ENCODE data around the gene PLG. TPM values are rescaled to one million over a fixed set of nuclear protein-coding genes. Genes with fewer than 3 reads are reported as not detected.
"Not testable (repeated sequence)": the region's sequence is repeated elsewhere in the genome, so short reads cannot be mapped to it uniquely, and the experiment has no call there.

PLG gene
- total RNA-seq, 1 donor = not detected

GRCh38 chr6:160780656-160781055 lies 78.6 kb downstream of the PLG start:
- not testable (repeated sequence) for H3K9me3 ChIP-seq (ENCODE audit: low read depth, low read length); H3K27me3 ChIP-seq (ENCODE audit: insufficient read depth, low read length); H3K4me3 ChIP-seq (ENCODE audit: low read length); H3K4me1 ChIP-seq (ENCODE audit: insufficient read depth, low read length)

DNA sequence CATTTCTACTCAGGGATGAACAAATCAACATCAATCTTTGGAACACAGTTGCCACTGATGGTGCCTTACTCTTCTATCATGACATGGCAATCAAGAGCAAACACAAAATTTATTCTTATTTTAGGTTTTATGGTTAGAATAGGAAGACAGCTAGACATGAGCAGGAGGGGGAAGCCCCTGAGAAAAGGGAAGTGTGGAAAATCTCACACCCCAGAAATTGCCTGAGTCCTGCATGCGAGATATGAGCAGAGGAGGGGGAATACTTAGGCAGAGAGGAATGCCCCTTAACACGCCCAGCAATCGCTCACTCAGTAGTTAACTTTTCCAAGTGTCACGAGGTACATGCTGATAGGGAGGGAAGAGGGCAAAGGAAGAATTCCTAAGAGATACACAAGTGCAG lies 79.3 kb downstream of the PLG start:
- Histone ChIP-seq H3K4me3 (ENCODE audit: low read length) (no peak overlapping the region), H3K9me3 (ENCODE audit: low read depth, low read length) (no peaks in the 10 kb centered on the region), H3K27me3 (ENCODE audit: insufficient read depth, low read length) (no peaks in the 10 kb centered on the region), H3K4me1 (ENCODE audit: insufficient read depth, low read length) (no peaks in the 10 kb centered on the region)

DNA sequence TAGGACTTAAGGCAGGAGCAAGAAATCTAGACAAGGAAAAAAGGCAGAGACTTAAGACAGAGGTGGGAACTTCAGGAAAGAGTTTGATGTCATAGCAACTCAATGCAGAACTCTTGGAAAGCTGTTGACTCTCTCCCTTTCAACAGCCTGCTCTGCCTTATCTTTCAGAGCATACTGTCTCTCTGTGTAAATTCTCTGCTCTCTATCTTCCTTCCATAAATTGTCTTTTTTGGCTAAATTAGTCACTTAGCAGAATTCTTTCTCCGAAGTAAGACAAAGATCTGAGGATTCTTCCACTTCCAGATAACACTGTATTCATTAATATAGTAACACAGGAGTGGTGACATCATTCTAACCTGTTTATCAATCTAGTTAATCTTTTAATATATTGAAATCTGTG lies 80.2 kb downstream of the PLG start:
- Histone ChIP-seq H3K4me3 (ENCODE audit: low read length) (no peak overlapping the region), H3K4me1 (ENCODE audit: insufficient read depth, low read length) (no peaks in the 10 kb centered on the region), H3K27me3 (ENCODE audit: insufficient read depth, low read length) (no peaks in the 10 kb centered on the region), H3K9me3 (ENCODE audit: low read depth, low read length) (no peaks in the 10 kb centered on the region)

DNA sequence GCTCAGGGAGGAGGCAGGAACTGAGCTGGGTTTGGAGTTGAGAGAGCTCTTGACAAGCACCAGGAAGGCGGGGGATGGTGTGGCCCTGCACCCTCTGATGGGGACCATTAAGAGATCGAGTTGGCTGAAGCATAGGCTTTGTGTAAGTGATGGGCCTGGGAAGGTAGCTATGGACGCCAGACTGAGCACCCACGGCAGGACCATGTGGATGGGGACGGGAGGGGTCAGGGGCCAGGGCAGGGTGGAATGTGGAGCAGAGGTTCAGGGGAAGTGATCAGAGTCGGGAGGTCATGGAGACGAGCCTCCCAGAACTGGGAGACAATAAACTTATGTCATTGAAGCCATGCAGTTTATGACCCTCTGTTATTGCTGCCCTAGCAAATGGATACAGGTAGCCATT lies 81.7 kb downstream of the PLG start:
- Histone ChIP-seq H3K4me1 (ENCODE audit: insufficient read depth, low read length) (no peaks in the 10 kb centered on the region), H3K4me3 (ENCODE audit: low read length) (no peak overlapping the region), H3K27me3 (ENCODE audit: insufficient read depth, low read length) (no peaks in the 10 kb centered on the region), H3K9me3 (ENCODE audit: low read depth, low read length) (no peaks in the 10 kb centered on the region)

- H3K9me3 ChIP-seq (ENCODE audit: low read depth, low read length); H3K4me3 ChIP-seq (ENCODE audit: low read length); H3K27me3 ChIP-seq (ENCODE audit: insufficient read depth, low read length); H3K4me1 ChIP-seq (ENCODE audit: insufficient read depth, low read length): not testable (repeated sequence)
Observed at GRCh38 chr6:160788126-160788525, 86.1 kb downstream of the PLG start.

DNA sequence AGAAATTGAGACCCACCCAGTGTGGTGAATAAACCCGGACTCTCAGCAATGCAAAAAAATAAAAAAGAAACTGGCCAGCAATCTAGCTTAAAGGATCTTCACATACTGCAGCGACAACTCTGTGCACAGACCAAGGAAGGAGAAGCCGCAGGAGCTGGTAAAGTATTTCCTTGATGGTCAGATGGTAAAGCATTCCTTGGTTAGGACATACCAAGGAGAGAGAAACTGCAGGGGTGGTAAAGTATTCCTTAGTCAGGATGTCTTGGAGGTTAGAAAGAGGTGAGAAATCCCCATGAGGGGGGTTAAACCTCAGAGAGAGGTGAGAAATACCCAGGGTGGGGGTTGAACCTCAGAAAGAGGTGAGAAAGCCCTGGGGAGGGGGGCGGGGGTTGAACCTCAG lies 86.8 kb downstream of the PLG start:
- Histone ChIP-seq H3K4me1 (ENCODE audit: insufficient read depth, low read length) (no peaks in the 10 kb centered on the region), H3K27me3 (ENCODE audit: insufficient read depth, low read length) (no peaks in the 10 kb centered on the region), H3K9me3 (ENCODE audit: low read depth, low read length) (no peaks in the 10 kb centered on the region), H3K4me3 (ENCODE audit: low read length) (no peak overlapping the region)

GRCh38 chr6:160789263-160790027 lies 87.4 kb downstream of the PLG start:
- Histone ChIP-seq H3K27me3 (ENCODE audit: insufficient read depth, low read length) (no peaks in the 10 kb centered on the region), H3K9me3 (ENCODE audit: low read depth, low read length) (no peaks in the 10 kb centered on the region), H3K4me1 (ENCODE audit: insufficient read depth, low read length) (no peaks in the 10 kb centered on the region), H3K4me3 (ENCODE audit: low read length) (no peak overlapping the region)

DNA sequence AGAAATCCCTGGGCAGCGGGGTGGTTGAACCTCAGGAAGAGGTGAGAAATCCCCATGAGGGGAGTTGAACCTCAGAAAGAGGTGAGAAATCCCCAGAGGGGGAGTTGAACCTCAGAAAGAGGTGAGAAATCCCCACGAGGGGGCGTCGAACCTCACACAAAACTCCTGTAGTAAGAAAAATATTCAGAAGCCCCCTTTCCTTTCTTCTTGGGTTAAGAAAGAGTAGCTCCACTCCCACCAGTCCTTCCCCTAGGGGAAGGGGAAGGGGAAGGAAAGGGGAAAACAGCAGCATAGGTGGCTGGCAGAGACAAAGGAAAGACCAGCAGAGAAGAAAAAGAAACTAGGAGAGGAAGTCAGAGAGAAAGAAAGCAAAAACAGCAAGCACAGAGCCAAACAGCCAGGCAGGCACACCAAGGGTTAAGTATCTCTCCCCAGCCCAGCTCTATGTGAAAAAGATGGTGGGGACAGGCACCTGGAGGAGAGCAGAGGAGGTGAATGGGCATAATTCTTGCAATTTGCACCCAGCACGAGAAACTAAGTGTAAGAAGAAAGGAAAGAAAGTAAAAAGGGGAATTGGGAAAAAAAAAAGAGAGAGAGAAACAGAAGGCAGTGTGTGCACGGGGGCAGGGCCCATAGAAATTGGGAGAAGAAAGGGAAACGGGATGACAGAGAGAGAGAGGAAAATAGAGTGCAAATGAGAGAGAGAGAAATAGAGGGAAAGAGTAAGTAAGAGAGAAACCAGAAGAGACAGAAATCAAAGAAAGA lies 88.2 kb downstream of the PLG start:
- Histone ChIP-seq H3K9me3 (ENCODE audit: low read depth, low read length) (no peaks in the 10 kb centered on the region), H3K27me3 (ENCODE audit: insufficient read depth, low read length) (no peaks in the 10 kb centered on the region), H3K4me1 (ENCODE audit: insufficient read depth, low read length) (no peaks in the 10 kb centered on the region), H3K4me3 (ENCODE audit: low read length) (no peak overlapping the region)

- H3K27me3 ChIP-seq (ENCODE audit: insufficient read depth, low read length) = no peaks in the 10 kb centered on the region
- H3K4me1 ChIP-seq (ENCODE audit: insufficient read depth, low read length) = no peaks in the 10 kb centered on the region
- H3K9me3 ChIP-seq (ENCODE audit: low read depth, low read length) = no peaks in the 10 kb centered on the region
- no peak overlapping the region for H3K4me3 ChIP-seq (ENCODE audit: low read length)
Observed at GRCh38 chr6:160791459-160791858, 89.4 kb downstream of the PLG start.

GRCh38 chr6:160791981-160792418 lies 90.0 kb downstream of the PLG start:
- Histone ChIP-seq H3K4me1 (ENCODE audit: insufficient read depth, low read length) (no peaks in the 10 kb centered on the region), H3K9me3 (ENCODE audit: low read depth, low read length) (no peaks in the 10 kb centered on the region), H3K4me3 (ENCODE audit: low read length) (no peak overlapping the region), H3K27me3 (ENCODE audit: insufficient read depth, low read length) (no peaks in the 10 kb centered on the region)

- H3K9me3 ChIP-seq (ENCODE audit: low read depth, low read length) = no peaks in the 10 kb centered on the region
- no peaks in the 10 kb centered on the region for H3K27me3 ChIP-seq (ENCODE audit: insufficient read depth, low read length)
- no peaks in the 10 kb centered on the region for H3K4me1 ChIP-seq (ENCODE audit: insufficient read depth, low read length)
- H3K4me3 ChIP-seq (ENCODE audit: low read length) = no peak overlapping the region
Observed at GRCh38 chr6:160792708-160793107, 90.7 kb downstream of the PLG start.

- Histone ChIP-seq H3K4me1 (ENCODE audit: insufficient read depth, low read length) (no peaks in the 10 kb centered on the region), H3K9me3 (ENCODE audit: low read depth, low read length) (peaks cover 3% of the 10 kb centered on the region), H3K4me3 (ENCODE audit: low read length) (no peak overlapping the region), H3K27me3 (ENCODE audit: insufficient read depth, low read length) (no peaks in the 10 kb centered on the region)
Observed at GRCh38 chr6:160793652-160794051, 91.6 kb downstream of the PLG start.

DNA sequence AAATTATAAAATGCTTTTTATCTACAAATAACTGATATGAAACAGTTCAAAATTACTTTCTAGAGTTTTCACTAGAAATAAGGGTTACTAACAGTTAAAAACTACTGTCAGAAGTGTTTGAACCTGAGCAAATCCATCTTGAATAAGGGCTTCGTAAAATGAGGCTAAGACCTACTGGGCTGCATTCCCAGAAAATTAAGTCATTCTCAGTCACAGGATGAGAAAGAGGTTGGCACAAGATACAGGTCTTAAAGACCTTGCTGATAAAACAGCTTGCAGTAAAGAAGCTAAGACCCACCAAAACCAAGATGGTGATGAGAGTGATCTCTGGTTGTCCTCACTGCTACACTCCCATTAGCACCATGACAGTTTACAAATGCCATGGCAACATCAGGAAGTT lies 93.7 kb downstream of the PLG start:
- Histone ChIP-seq H3K4me1 (ENCODE audit: insufficient read depth, low read length) (no peaks in the 10 kb centered on the region), H3K9me3 (ENCODE audit: low read depth, low read length) (peaks cover 12% of the 10 kb centered on the region), H3K27me3 (ENCODE audit: insufficient read depth, low read length) (no peaks in the 10 kb centered on the region), H3K4me3 (ENCODE audit: low read length) (no peak overlapping the region)

DNA sequence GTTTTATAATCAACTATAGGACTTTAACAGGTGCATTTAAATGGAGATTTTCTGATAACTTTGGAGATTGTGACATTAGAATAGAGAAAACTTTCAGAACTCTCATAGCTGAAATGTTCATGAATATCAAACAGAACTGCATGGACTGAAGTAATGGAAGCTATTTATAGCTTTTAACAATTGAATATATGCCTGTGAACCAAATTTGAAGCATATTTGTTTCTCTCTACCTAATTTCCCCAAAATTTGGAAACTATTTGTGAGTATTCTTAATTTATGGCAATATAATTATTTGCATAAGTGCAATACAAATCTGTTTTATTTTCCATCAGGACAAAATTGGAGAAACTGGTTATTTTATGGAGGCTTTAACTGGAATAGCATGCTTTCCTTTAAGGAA lies 96.6 kb downstream of the PLG start:
- Histone ChIP-seq H3K4me3 (ENCODE audit: low read length) (no peak overlapping the region), H3K4me1 (ENCODE audit: insufficient read depth, low read length) (no peaks in the 10 kb centered on the region), H3K9me3 (ENCODE audit: low read depth, low read length) (peaks cover 12% of the 10 kb centered on the region), H3K27me3 (ENCODE audit: insufficient read depth, low read length) (no peaks in the 10 kb centered on the region)

DNA sequence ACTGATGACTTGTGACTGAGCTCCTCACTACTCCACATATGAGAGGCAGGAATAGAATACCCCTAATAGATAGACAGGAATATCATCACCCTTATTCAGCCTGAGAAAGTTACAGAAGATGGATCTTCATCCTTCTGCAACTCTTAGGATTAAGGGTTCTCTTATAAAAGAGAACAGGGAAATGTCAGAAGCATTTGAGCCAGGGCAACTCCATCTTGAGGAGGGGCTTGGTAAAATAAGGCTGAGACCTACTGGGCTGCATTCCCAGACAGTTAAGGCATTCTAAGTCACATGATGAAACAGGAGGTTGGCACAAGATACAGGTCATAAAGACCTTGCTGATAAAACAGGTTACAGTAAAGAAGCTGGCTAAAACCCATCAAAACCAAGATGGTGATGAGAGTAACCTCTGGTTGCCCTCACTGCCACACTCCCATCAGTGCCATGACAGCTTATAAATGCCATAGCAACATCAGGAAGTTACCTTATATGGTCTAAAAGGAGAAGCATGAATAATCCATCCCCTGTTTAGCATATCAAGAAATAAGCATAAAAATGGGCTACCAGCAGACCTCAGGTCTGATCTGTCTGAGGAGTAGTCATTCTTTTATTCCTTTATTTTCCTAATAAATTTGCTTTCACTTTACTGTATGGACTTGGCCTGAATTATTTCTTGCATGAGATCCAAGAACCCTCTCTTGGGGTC lies 97.9 kb downstream of the PLG start:
- peaks cover 12% of the 10 kb centered on the region for H3K9me3 ChIP-seq (ENCODE audit: low read depth, low read length)
- no peaks in the 10 kb centered on the region for H3K27me3 ChIP-seq (ENCODE audit: insufficient read depth, low read length)
- H3K4me3 ChIP-seq (ENCODE audit: low read length) = no peak overlapping the region
- H3K4me1 ChIP-seq (ENCODE audit: insufficient read depth, low read length) = no peaks in the 10 kb centered on the region

Measured in mononuclear cell (primary cell).